Stimulated activated CD4-positive, alpha-beta T cell treated with anti-CD3 and anti-CD28 coated beads, Interleukin-1b, Interleukin-23, amount 100 ng/mL, for 4 hours (primary cell): ENCODE measurements around the gene FLNC.

Experiments used
- DNase-seq, 2 donors: peaks; one replicate each; pipeline ENCODE4 v3.0.0-alpha.2; 2020; ENCODE audit warnings: low read depth in 2 of 2

The FLNC gene

GRCh38 chr7:128893251-128894100 lies 63.3 kb downstream of the FLNC start:
- no peak for DNase-seq

DNA sequence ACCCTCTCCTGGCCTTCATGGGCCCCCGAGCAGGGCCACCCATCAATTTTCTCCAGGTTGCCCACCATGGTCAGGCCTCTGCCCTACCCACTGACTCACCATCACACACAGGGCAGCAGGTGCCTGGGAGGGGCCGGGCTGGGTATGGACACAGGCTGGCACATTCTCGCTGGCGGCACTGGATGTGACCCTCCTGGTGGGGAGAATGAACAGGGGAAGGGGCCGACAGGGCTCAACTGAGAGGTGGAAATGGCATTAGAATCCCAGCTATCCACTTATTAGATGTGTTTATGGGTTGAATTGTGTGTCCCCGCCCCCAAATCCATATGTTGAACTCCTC lies 63.9 kb downstream of the FLNC start:
- DNase-seq = no peak

GRCh38 chr7:128895320-128895719 lies 65.1 kb downstream of the FLNC start:
- DNase-seq = no peak

GRCh38 chr7:128899392-128899791 lies 69.2 kb downstream of the FLNC start:
- no peak for DNase-seq

DNA sequence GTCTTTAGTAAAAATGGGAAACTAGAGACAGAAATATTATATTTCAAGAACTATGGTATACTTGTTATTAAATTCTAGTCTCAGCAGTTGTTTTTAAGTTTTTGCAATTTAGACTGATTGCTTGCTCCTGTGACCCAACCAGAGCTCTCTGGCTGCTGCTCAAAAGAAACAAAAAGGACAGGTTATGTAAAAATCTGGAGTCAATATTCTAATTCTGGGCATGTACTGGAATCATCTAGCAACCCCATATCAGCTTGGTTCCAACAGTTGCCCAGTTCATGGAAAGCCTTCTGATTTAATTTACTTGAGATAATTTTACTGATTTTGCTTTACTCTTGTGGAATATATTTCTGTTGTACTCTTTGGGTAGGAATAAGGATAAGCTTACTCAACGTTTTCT lies 70.0 kb downstream of the FLNC start:
- no peak for DNase-seq

DNA sequence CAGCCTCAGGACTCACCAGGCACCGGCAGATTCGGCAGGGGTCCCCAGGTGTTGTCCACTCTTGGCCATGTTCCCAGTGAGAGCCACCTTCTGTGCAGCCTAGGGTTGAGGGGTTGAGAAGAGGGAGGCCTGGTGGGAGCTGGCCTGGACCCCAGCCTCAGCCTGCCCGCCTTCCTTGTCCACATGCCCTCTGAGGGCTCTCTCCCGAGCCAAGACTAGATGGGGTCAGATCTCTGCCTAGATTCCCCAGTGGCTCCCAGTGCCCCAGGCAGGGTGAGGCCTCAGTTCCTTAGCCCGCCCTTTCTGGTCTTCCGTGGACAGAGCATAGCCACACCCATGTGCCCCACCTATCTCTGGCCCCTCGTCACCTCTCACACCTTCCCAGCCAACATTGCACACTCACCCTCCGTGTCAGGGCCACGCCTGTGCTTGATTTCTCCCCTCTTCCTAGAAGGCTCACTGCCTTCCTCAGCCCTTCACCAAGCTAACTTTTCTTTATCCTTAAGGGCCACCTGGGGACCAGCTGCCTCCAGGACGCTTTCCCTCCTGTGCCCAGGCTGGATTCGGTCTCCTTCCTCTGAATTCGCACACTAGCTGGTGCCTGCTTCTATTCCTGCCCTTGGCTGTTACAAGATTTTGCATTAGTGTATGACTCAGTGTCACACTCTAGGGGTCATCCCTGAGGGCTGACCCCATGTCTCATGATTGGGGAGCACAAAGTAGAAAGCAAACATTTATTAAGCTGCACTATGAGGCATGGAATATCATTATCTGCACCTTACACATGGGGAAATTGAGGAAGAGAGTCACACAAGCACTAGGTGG lies 72.8 kb downstream of the FLNC start:
- no peak for DNase-seq

DNA sequence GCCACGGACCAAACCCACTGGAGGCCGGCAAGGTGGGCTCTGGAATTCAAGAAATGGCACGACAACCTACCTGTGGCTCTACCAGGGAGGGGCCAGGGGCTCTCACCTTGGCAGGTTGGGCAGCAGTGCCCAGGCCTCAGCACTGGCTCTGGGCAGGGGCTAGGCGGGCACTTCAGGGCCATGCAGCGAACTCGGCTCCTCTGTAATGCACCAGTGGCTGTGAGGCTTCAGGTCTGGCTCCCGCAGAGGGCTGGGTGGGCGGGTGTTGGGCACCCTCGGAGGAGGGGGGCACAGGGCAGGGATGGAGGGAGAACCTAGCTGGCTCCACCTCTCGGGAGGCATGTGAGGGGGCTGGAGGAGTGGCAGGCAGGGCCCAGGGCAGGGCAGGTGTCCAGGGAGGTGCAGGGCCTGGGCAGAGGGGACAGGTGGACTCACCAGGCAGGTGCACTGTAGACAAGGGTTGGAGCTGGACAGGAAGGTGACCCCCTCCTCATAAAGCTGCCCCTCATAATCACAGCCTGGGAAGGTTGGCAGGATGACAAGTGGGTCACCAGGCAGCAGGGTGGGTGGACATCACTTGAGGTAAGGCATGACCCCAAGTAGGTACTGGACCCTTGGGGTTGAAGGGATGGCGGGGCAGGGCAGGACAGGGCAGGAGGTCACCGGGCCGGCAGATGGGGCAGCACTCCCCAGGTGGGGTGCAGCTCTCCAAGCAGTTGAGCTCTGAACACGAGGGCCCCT lies 73.6 kb downstream of the FLNC start:
- no peak for DNase-seq

DNA sequence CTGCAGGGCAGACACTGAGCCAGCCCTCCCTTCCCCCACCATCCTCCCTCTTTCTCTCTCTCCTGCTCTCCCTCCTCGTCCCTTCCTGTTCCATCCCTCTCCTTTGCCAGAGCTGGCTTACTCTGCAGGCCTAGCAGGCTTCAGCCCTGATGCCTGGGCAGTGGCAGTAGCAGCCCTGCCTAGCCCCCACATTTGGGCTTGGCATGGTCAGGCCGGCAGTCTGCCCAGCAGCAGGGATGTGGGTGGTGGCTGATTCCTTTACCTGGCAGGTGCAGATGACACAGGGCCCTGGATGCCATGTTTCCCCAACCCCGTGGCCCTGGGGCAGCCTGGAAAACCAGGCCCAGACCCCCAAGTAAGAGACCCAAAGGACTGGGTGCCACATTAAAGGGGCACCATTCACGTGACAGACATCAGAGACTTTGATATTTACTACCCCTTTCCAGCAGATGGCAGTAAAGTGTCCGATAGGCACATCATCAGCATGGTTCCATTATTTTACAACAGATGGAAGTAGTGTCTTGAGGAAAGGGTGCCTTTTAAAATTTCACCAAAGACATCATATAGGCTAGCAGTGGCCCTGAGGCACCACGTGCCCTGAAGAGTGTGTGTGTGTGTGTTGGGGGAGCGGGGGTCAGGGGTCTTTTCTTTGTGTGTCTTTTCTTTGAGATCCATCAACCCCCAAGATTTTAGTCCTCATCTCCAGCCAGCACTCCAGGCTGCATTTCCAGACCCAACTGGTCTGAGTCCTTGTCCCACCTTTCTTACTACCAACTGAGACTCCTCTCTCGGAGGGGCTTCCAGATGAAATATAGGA lies 74.4 kb downstream of the FLNC start:
- peak in 1 of 2 donors; percentile 7 for DNase-seq

- DNase-seq = no peak
Measured at GRCh38 chr7:128906001-128906765, 76.0 kb downstream of the FLNC start.

- no peak for DNase-seq
Measured at GRCh38 chr7:128906766-128907559, 76.8 kb downstream of the FLNC start.
